ENCODE measurements around the gene PCMTD2. TPM values are rescaled to one million over a fixed set of nuclear protein-coding genes. Genes with fewer than 3 reads are reported as not detected.

PCMTD2 gene
- total and polyA plus RNA-seq, 2 of the 8 experiments (the other 6 are each of a cell fraction or from before 2014, with no cell fraction given) = 21.4 to 55.1 TPM

DNA sequence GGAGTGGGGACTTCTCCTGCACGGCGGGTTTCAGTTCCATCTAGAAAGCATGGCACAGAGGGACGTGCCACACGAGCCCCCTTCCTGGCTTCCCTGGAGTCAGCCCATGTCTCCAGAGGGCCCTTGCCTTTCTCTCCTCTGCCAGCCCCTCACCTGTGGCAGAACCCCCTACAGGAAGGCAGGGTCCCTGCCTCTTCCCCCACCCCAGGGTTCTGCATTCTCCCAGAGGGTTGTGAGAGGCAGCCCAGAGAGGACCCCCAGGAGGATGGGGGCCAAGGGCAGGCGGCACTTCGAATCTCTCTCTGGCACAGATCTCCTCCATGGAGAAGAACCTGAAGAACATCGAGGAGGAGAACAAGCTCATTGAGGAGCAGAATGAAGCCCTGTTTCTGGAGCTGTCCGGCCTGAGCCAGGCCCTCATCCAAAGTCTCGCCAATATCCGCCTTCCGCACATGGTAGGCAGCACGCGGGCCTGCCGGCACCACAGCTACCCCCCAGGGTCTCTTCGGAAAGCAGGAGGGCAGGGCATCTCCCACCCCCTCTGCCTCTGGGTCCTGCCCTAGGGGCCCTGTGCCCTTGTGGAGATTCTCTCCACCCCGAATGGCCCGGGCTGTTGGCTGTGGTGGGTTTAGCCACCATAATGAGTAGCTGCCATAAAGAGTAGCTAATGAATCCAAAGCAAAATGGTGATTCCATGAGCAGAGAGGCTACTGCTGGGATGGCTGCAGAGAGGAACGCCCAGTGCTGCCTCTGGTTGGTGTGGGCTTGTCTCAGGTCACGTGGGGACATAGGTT is 15.9 kb upstream of the PCMTD2 start:
- Histone ChIP-seq H2BK12ac (ENCODE audit: low read depth, low read length) (no peak overlapping the region), H3K27ac (ENCODE audit: low read depth, low read length) (no peak overlapping the region), H3K23ac (ENCODE audit: insufficient read length) (no peak overlapping the region), H3K9me3 (ENCODE audit: insufficient read depth in 2 of 2, low read depth in 1 of 2, low read length in 1 of 2) (peaks cover 3 to 24% of the 10 kb centered on the region in 2 experiments; a peak in 2 of 4 replicates), H4K20me1 (replicated peaks in 1 of 2; ENCODE audit: control insufficient read depth in 1 of 2, insufficient read depth in 2 of 2, low read length in 2 of 2) (no peaks in the 10 kb centered on the region), H2AK5ac (ENCODE audit: low read depth, low read length) (no peak overlapping the region), H3K4me3 (ENCODE audit: extremely low read depth in 1 of 4, insufficient read depth in 2 of 4, low read depth in 3 of 4, low read length in 4 of 4) (no peak overlapping the region), H3K18ac (ENCODE audit: extremely low read depth, low read length) (no peak overlapping the region), H4K91ac (replicated peaks; ENCODE audit: insufficient read length, low read length) (no peak overlapping the region), H3K23me2 (ENCODE audit: low read depth, low read length) (no peaks in the 10 kb centered on the region), H3K79me1 (ENCODE audit: low read depth, low read length) (no peaks in the 10 kb centered on the region), H3K56ac (replicated peaks; ENCODE audit: insufficient read length, low read depth, low read length) (no peak overlapping the region), H3K4me1 (replicated peaks in 1 of 4; ENCODE audit: control insufficient read depth in 3 of 4, insufficient read depth in 4 of 4, low read length in 3 of 4) (no peaks in the 10 kb centered on the region), H2BK120ac (replicated peaks; ENCODE audit: low read depth, low read length) (no peak overlapping the region), H3K27me3 (replicated peaks in 1 of 4; ENCODE audit: control insufficient read depth in 3 of 4, extremely low read depth in 1 of 4, insufficient read depth in 3 of 4, low read length in 3 of 4) (no peaks in the 10 kb centered on the region; a peak in 2 of 7 replicates), H2BK20ac (ENCODE audit: low read length) (no peak overlapping the region), H4K5ac (ENCODE audit: insufficient read length, low read depth, low read length) (no peak overlapping the region), H3K14ac (ENCODE audit: insufficient read length) (no peak overlapping the region), H2BK5ac (ENCODE audit: low read depth, low read length) (no peak overlapping the region), H2AFZ (ENCODE audit: low read length) (no peak overlapping the region), H3K79me2 (ENCODE audit: control insufficient read depth in 1 of 2, insufficient read depth in 2 of 2, low read length in 2 of 2) (no peaks in the 10 kb centered on the region), H4K8ac (ENCODE audit: extremely low read depth, insufficient read depth, low read length) (no peak overlapping the region; the same call in 1 of the 2 replicates), H3K9ac (replicated peaks in 1 of 4; ENCODE audit: extremely low read depth in 1 of 4, low read depth in 3 of 4, low read length in 3 of 4) (no peak overlapping the region), H3K4me2 (ENCODE audit: insufficient read depth in 1 of 2, low read depth in 2 of 2, low read length in 2 of 2) (no peak overlapping the region), H2BK15ac (ENCODE audit: low read length) (no peak overlapping the region), H3K4ac (replicated peaks; ENCODE audit: insufficient read length, low read depth, low read length) (no peak overlapping the region), H3K36me3 (ENCODE audit: control insufficient read depth in 2 of 4, insufficient read depth in 4 of 4, low read length in 3 of 4) (no peaks in the 10 kb centered on the region)
- ChIA-PET POLR2A (ENCODE audit: partially characterized antibody) (no interaction called here), CTCF (ENCODE audit: partially characterized antibody) (interaction anchor here (0.9 to 1.4 kb wide), 3 partner anchors 12 to 22 kb away, joined by 3 to 5 read pairs (median 4); partner anchors contain the start of gene PCMTD2)
- DNase-seq (ENCODE audit: low read depth in 1 of 2, low spot score in 2 of 2) = no peak
- WGBS, 2 experiments (ENCODE audit: extremely low coverage in 1 of 2, insufficient coverage in 1 of 2, insufficient read length in 1 of 2, insufficient replicate concordance in 2 of 2, low coverage in 1 of 2, low lambda C conversion rate in 2 of 2, missing lambda C conversion rate in 1 of 2) = 94% methylated on average over 17 of the region's 19 CpGs; no CpG with 5 or more reads in 1 of the 2 experiments
- no peak for TF ChIP-seq NANOG (IDR thresholded peaks at IDR 0.05; ENCODE audit: insufficient read depth, low read depth, low read length, poor library complexity, severe bottlenecking)
- no peak for TF ChIP-seq KDM1A (IDR thresholded peaks at IDR 0.05; ENCODE audit: borderline replicate concordance, low read length)
- TF ChIP-seq KDM5A (IDR thresholded peaks at IDR 0.05; ENCODE audit: low read length) = no peak
- TF ChIP-seq RXRA (IDR thresholded peaks at IDR 0.05; ENCODE audit: insufficient read depth, low read depth, low read length) = no peak
- FAIRE-seq = no peak
